Prostate gland (tissue), 2 donors: ENCODE data around the gene CEACAM8.

Experiments used
- CTCF ChIP-seq, 4 experiments: fragments of 200-600 bp in 2 of 4; fragments of 450-650 bp in 2 of 4; sonication (generic) in 2 of 4; IDR thresholded peaks; 1 replicate in 3 of 4; 2 replicates in 1 of 4; pipeline ENCODE4 v1.5.1; 2016 to 2019; ENCODE audit warnings: antibody characterized with exemption in 4 of 4, mild to moderate bottlenecking in 2 of 4, moderate library complexity in 2 of 4
- POLR2A ChIP-seq: fragments of 450-650 bp; IDR thresholded peaks from one replicate; pipeline ENCODE4 v1.6.1; 2016; ENCODE audit warnings: antibody characterized with exemption, mild to moderate bottlenecking
- POLR2AphosphoS5 ChIP-seq: sonication (generic); formaldehyde crosslinking; IDR thresholded peaks from one replicate; pipeline ENCODE4 v1.6.1; 2017; ENCODE audit warnings: antibody characterized with exemption

GRCh38 chr19:42626181-42626580 lies 31.5 kb upstream of the CEACAM8 start:
- no peak for TF ChIP-seq CTCF (IDR thresholded peaks at IDR 0.05)
- TF ChIP-seq POLR2A: no peak
- TF ChIP-seq POLR2AphosphoS5: no peak
